GM21515 (cell line): Measurements from ENCODE around the gene CTSL.

ENCODE experiments used
- ATAC-seq: cut with Tn5 transposase; IDR thresholded peaks from one replicate; pipeline ENCODE4 v1.9.1; 2021; ENCODE audit not compliant: unreplicated experiment

CTSL gene

DNA sequence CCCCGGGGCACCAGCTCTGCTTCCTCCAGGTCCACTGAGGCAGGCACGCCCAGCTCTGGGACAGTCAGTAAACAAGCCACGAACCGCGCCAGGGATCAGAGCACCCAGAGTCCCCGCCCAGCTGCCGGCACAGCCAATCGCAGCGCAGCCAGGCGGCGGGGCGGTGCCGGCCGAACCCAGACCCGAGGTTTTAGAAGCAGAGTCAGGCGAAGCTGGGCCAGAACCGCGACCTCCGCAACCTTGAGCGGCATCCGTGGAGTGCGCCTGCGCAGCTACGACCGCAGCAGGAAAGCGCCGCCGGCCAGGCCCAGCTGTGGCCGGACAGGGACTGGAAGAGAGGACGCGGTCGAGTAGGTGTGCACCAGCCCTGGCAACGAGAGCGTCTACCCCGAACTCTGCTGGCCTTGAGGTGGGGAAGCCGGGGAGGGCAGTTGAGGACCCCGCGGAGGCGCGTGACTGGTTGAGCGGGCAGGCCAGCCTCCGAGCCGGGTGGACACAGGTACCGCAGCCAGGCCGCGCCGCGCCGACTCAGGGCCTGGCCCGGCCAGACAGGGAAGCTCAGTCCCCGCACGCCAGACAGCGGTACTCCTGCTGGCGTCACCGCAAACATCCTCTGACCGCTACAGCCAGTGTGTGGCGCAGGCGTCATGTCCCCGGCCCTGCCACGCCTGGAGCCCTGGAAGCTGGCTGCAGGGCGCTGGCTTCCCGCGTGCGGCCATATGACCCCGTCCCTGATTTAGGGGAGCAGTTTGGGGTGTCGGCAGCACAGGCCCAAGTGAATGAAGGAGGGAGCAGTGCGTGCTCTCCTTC lies at the start of gene CTSL:
Gene CTSL, plus strand, starts transcription at position 220 of the 810 bp plus-strand sequence. CDS start 1,485 bp downstream, outside the sequence.
- ATAC-seq = peak; percentile 52

DNA sequence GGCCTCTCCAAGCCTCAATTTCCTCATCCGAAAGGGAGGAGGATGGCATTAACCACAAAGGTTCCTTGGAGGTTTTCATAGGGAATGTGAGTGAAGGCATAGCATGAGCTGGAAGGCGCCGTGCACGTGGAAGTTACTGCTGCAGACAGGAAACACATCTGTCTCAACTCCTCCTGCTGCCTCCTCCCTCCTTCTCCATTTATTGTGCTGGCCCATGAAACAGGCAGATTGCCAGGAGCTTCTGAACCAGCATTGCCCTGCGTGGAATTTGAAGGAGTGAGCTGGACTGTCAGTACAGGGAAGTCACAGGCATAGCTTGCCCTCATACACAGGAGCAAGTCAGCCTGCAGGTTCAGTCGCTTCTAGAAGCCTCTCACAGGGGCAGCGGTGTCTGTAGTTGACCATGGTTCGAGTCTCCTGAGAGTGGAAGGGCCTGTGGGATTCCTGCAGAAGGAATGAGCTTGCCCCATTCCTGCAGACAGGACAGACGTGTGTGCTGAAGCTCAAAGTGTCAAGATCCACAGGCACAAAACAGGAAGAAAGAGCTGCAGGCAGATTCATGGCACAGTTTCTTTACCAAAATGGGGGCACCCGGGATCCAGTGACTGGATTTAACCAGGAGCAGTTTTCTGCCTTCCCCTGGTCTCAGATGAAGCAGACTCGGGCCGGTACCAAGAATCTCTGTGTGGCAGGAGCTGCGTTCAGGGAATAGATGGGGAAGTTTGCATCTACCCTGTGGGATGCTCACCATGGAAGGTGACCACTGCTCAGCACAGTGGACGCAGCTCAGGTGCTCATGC lies 48.7 kb upstream of the CTSL start:
- ATAC-seq = no peak

DNA sequence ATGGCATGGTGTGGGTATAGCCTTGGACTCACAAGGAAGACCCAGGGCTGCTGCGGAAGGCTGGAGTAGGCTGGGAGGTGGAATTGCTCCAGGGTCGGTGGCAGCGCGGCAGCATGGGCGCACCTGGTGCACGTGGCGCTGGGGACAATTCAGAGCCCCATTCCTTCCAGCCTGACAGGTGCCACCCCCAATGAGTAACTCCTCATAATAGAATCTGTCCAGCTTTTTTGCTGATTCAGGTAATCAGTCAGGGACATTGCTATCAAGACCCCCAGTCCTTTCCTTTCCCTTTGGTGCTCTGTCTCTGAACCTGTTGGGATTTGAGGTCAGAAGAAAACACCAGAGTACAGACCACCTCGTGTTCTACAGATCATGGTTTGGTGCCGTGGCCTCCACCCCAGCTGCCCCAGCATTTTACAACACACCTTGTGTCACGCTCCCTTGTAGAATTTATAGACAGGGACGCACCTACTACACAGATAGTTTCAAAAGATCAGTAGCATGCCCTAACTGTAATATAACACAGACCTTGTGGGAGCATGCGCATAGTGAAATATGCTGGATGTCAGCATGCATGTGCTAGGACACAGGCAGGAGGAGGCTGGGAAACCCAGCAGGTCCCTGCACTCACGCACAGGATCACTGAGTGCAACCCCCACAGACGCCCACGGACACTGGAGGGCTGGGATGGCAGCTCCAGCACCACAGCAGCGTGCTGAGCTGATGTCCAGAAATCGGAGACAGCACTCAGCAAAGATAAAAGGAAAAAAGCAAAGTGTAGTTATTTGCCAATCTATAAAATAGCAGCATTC lies 47.9 kb upstream of the CTSL start:
- ATAC-seq = no peak

DNA sequence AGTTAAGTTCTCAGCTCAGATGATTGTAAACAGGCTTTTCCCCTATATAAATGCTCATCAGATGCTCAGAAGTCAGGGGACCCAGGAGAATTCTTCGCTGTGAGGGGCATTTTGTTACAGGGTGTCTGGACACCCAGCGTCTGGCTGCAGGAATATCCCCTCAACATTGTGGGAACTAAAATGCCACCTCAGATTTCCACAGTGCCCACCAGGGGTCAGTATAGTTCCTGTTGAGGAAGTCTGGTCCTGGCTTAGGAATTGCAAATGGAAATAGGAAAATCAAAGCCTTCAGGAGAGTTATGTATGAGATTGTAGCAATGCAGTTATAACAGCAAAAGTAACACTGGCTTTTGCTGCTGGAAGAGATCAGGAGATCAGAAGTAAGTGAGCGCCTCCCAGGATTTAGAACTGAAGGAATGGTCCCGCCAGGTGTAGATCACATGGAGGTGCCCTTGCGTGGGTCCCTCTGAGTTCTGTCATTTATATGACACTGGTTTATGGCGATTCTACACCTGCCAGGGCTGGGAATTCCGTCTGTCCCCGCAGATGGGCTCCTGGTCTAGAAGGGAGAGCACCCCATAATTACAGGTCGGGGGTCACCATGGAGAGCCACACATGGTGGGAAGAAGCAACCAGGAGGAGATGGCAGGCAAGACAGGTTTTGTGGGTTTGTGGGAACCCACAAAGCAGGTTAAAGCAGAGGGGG lies 47.1 kb upstream of the CTSL start:
- ATAC-seq = no peak

DNA sequence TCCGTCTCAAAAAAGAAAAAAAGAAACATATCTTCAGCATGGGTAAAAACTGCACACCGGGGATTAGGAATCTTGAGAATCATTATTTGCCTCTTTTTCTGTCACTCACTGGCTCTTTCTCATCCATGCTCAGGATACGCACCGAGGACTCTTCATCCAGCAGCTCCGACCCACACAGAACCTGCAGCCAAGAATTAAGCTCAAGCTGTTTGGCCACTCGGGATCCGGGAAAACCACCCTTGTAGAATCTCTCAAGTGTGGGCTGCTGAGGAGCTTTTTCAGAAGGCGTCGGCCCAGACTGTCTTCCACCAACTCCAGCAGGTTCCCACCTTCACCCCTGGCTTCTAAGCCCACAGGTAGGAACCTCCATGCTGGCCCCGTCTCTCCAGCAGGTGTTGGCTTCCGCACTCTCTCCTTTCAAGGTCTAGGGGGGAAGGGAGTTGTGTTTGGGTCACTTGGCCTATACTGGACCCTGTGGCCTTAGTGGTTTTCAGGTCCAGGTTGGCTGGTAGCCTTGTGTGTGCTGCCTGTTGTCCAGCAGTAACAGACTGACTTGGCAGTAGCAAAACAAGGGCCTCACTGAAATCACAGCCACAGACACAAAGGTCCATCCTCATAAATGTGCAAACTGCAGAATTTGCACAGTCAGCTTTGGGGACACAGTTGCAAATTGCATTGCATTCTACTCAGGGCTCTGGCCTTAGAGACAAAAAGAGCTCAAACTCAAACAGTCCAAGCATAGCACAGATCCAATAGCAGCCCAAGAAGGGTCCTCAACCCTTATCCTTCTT lies 44.5 kb upstream of the CTSL start:
- no peak for ATAC-seq

DNA sequence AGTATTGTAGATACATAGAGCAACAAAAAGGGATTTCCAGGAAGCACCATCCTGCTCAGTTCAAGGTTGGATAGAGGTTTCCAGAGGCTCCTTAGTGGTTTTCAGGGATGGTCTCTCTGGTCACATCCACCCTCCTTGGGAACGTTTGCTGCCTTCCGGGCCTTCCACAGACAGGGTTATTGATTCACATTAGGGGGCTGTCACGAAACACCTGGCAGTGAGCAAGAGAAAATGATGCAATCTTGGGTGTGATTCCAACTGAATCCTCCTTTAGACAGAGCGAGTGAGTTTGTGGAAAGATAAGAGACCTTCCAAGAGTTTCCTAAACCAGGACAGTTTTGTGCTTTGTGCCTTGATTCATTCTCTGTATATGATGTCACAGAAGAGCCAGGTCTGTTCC lies 43.8 kb upstream of the CTSL start:
- no peak for ATAC-seq

DNA sequence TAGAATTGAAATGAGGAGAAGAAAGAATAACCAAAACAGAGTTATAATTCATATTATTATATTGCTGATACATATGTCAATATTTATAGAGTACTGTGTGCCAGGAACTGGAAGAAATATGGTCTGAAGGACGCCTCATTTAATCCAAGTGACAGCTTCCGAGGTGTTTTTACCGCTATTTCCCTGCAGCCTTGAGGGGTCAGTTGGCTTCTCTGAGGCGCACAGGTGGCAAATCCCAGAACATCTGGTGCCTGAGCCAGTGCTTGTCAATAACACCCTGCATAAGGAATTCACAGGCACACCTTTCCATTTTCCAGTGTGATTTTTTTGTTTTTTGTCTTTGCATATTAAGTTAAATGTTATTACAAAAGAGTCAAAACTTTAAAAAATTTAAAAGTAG lies 43.3 kb upstream of the CTSL start:
- no peak for ATAC-seq

DNA sequence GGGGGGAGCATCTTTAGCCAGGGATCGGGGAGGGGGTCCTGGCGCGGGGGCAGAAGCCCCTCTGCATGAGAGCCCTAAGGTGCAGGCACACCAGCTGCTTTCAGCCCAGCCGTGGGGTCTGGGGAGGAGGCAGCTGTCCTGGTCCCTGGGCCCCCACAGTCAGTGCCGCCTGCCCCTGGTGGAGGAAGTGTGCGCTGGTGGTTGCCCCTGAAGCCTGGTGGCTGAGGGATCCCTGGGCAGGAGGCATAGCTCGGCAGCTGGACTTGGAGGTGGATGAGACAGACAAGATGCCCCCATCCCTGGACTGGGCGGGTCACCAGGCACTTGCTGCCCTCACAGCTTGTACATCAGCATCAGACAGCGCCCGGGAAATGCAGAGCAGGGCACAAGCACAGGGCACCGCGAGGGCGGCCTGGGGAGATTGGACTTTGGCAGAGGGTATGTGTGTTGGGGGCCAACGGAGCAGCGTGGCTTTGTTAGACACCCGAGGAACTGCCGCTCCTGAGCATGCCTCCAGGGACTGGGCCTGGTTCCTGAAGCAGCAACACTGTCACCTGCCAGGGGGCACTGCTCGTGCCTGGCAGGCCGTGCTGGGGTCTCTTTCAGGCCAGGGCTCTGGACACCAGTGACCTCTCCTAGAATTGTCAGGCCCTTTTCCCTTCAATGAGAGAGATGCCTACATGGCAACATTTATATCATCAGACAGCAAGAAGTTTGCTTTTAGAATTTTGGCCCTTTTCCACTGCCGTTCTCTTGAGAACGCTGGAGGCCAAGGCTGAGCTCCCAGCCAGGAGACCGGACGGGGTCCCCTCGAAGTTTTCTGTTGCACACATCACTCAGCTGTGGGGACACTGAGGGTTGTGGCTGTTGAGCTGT lies 41.9 kb upstream of the CTSL start:
- ATAC-seq = no peak

DNA sequence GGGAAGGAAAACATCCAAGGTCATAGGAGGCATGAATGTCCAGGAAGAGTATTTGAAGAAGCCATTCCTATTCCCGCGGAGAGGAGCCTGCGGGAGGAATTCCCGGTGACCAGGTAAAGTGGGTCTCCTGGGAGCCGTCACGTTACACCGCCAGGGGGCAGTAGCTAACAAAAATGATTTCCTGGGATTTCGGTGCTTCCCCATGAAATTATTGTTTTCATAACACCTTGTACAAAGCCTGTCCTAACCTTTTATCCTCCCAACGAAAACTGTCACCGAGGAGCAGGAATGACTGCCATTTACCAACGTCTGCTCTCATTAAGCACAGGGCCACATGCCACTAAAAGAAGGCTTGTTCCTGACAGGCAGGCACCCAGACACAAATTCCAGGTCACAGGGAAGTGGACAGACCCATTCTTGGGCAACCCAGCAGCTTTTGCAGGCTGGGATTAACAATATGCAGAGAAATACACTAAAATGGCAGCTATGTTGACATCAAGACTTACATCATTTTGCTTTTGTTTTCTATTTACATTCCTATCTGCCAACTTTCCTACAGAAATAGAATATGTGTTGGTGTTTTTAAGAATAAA lies 41.2 kb upstream of the CTSL start:
- ATAC-seq = no peak

DNA sequence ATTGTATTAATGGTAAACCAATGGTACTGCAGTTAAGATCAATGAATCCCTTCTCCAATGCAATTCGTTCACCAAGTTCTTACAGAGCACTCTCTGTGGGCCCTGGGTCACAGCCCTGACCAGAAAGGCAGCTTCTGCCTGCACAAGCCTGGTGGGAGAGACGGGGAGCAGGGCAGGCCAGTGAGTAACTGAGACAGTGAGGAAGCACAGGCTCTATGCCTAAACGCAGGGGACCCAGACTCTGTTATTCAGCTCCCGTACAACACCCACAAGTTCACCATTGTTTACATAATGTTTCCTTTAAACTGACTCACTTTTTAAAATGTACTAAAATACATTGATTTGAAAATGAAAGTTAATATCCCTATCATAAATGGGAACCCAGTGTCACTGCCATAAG lies 40.5 kb upstream of the CTSL start:
- ATAC-seq = no peak

DNA sequence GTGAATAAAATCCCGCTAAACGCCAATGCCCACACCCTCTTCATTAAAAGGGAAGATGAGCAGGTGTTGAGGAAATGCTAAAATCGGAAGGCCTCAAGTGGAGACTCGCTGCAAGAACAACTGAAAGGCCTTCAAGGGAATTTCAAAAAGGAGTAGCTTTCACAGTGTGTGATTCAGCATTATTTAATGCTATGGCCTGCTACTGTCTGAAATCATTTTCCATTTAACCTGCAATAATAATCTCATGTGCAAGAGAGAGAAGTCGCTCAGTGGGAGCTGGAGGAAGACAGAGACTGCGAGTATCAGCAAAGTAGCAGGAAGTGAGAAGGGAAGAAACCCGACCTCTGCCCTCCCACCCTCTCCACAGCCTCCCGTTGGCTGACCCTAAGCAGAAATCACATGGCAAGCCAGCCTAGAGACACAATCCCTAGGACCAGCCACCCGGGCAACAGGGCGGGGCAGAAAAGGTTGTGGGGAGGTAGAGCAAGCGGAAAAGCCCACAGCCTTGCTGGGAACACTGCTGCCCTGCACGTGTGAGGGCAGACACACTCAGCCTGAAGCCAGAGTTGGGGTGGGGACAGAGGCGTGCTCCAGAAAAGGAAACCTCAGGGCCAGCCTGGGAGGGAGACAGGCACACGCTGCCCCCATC lies 39.9 kb upstream of the CTSL start:
- no peak for ATAC-seq

DNA sequence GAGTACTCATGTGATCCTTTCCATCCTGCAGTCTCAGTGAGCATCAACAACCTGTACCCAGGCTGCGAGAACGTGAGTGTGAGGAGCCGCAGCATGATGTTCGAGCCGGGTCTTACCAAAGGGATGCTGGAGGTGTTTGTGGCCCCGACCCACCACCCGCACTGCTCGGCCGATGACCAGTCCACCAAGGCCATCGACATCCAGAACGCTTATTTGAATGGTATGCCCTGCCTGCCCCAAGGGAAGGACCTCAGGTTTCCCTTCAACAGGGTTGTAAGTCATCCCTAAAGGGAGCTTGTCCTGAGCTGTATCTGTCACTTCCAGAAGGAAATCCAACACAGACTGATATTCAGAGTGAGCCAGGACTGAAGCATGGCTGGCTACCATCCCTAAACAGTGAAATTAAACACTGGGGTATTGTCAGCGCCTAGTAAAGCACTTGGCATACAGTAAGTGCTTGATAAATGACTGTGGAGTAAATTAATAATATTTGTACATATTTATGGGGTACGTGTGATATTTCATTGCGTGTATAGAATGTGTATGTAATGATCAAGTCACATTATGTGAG lies 39.3 kb upstream of the CTSL start:
- ATAC-seq = no peak

DNA sequence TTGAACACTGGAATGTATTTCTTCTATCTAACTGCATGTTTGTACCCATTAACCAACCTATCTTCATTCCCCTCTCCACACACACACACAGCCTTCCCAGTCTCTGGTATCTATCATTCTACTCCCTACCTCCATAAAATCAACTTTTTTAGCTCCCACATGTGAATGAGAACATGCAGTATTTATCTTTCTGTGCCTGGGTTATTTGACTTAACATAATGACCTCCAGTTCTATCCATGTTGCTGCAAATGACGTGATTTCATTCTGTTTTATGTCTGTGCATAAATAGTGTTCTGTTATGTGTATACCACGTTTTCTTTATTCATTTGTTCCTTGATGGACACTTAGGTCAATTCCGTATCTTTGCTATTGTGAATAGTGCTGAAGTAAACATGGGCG lies 38.7 kb upstream of the CTSL start:
- no peak for ATAC-seq

DNA sequence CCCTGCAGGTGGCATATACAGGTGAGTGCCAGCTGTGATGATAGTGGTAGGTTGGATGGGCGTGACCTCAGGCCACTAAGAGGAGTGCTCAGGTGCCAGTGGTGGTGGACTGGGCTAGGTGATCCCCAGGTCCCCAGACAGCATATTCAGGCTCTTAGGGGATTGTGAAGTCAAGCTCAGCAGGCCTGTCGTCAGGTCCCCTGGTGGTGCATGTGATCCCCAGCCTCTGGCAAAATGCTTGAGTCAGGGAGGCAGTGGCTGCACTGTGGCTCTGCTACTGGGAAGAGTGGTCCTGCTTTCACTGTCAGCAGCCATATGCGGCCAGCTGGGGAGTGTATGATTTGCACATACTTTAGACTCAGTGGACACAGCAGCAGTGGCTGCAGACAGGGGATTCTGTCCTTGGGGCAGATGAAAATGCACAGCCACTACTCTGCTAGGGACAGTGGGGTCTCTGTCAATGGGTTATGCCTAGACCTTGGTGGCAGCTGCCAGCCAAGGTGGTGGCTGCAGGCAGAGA lies 31.6 kb upstream of the CTSL start:
- no peak for ATAC-seq

DNA sequence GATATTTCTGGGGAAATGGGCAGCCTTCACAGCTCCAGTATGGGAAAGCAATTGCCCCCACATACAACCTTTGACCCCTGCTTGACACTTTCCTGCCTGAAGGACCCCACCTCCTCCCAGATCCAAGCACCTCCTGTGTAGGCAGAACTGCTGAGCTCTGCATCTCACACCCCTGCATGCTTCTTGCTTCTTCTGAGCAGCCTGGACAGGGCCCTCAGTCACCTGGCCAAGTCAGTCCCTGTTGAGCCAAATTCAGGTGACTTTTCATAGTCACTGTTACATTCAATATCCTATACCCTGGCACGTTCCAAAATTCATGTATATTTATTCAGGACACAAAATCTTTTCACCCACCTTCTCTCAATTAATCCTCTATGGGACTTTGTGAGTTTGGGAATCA lies 30.4 kb upstream of the CTSL start:
- ATAC-seq = no peak

DNA sequence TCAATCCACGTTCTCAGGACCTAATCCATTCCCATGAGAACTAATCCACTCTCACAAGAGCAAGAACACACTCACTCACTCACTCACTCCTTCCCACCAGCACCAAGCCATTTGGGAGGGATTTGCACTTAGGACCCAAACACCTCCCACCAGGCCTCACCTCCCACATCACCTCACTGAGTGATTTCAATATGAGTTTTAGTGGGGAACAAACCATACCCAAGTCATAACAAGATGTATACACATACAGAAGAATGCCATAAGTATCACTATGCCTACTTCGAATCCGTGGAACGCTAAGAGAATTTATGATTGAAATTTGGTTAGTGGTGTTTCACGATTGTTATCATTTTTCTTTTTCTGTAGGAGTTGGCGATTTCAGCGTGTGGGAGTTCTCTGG lies 29.3 kb upstream of the CTSL start:
- no peak for ATAC-seq

DNA sequence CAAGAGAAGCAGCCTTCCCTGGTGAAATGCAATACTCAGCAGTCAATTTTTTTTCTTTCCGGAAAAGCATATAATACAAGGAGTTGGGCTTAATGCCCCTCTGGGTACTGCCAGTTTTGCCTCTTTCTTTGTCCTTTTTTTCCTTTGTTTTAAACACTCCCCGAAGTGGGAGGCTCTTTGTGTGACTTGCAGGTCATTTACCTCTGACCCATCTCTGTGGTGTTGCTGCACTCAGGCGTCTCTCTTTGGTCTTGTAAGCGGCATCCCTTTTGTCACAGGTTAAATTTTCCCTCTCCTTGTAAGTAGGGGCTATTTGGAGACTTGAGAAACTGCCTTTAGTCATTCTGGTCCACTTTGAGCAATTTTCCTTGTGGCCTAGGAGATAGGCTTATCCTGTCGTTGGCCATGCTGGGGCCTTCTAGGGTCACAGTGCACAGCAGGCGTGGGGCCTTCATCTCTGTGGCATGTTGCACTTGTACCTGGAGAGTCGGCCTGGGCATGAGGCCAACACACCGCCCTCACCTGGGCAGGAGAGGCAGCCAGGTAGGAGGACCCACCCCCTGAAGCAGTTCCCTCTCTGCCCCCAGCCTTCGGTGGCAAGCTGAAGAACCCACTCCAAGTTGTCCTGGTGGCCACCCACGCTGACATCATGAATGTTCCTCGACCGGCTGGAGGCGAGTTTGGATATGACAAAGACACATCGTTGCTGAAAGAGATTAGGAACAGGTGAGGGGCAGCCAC lies 27.7 kb upstream of the CTSL start:
- ATAC-seq = no peak
